OCI-LY3 (cell line): ENCODE measurements around the gene GRID1.

Source experiments
- EZH2phosphoT487 ChIP-seq: fragments of 200-600 bp; shearing (Covaris generic); IDR thresholded peaks from 2 replicates; pipeline ENCODE4 v1.6.1; 2018; ENCODE audit warnings: antibody characterized with exemption, mixed run types, low read depth
- TF ChIP-seq, protein P1 (sequence below): fragments of 200-600, 300-600 bp; sonication (generic); IDR thresholded peaks from 2 replicates; pipeline ENCODE4 v1.5.1; 2014; ENCODE audit warnings: antibody characterized with exemption, low read length, low read depth

DNA sequence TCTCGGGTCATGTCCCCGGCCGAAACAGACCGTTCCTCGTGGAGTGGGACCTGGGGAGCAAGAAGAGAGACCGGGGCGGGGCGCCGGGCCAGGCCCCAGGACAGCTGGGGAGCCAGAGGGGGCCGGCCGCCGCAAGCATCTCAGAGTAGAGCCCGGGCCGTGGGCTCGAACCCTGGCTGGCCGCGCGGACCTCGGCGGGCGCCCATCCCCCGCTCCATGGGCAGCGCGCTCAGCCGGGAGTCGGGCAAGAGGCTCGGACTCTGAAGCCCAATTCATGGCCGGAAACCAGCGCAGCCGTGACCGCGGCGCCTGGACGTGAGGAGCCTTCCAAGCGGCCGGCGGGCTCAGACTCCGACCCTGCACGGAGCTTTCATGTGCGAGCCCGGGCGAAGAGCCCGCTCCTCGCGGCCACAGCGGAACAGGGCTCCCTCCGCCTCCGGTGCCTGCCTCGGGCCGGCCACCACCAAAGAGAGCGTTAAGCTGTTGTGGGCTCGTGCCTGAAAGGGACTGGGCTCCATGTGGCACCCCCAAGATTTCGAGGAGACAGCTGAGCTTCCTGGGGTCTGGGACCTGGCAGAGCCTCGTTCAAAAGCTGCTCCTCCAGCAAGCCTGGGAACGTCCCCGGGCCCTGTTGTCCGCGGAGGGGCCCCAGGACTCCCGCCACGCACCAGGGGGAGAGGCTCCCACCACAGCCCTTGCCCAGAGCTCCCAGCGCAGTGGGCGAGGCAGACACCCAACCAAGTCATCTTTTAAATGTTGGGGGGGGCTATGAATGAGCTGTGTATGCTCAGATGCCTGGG lies 757 bp upstream of the GRID1 start:
- TF ChIP-seq, protein P1, sequence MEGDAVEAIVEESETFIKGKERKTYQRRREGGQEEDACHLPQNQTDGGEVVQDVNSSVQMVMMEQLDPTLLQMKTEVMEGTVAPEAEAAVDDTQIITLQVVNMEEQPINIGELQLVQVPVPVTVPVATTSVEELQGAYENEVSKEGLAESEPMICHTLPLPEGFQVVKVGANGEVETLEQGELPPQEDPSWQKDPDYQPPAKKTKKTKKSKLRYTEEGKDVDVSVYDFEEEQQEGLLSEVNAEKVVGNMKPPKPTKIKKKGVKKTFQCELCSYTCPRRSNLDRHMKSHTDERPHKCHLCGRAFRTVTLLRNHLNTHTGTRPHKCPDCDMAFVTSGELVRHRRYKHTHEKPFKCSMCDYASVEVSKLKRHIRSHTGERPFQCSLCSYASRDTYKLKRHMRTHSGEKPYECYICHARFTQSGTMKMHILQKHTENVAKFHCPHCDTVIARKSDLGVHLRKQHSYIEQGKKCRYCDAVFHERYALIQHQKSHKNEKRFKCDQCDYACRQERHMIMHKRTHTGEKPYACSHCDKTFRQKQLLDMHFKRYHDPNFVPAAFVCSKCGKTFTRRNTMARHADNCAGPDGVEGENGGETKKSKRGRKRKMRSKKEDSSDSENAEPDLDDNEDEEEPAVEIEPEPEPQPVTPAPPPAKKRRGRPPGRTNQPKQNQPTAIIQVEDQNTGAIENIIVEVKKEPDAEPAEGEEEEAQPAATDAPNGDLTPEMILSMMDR = no peak
- no peak for TF ChIP-seq EZH2phosphoT487
